Kidney epithelial cell (primary cell): ENCODE measurements around the gene ISYNA1. TPM values are rescaled to one million over a fixed set of nuclear protein-coding genes. Genes with fewer than 3 reads are reported as not detected.

Source experiments
- DNase-seq: peaks from one replicate; pipeline ENCODE4 v3.0.0-alpha.2; 2010; ENCODE audit warnings: low read depth
- H3K27me3 ChIP-seq: 2 replicates; pipeline ENCODE4 v1.6.0; 2011; ENCODE audit warnings: low read length; ENCODE audit not compliant: control insufficient read depth, insufficient read depth
- H3K36me3 ChIP-seq: 2 replicates; pipeline ENCODE4 v1.5.1; 2011; ENCODE audit warnings: low read length; ENCODE audit not compliant: control insufficient read depth, insufficient read depth
- H3K4me3 ChIP-seq: 2 replicates; pipeline ENCODE4 v1.5.1; 2011; ENCODE audit warnings: low read depth, mild to moderate bottlenecking, control low read depth, low read length
- total RNA-seq: library from RNA; depleted of rRNA; stranded (reverse); fragments of >200 nt; gene quantifications from 2 replicates; pipeline ENCODE4 v1.2.3, GENCODE V29; 2015
- TF ChIP-seq, protein P1 (sequence below): IDR thresholded peaks from 2 replicates; pipeline ENCODE4 v1.5.1; 2011; ENCODE audit warnings: mild to moderate bottlenecking, moderate library complexity, low read length, control low read depth, inconsistent platforms; ENCODE audit not compliant: insufficient read depth, poor library complexity, severe bottlenecking

Gene ISYNA1
- total RNA-seq, 1 donor from 2014 or later: 53.9 TPM

DNA sequence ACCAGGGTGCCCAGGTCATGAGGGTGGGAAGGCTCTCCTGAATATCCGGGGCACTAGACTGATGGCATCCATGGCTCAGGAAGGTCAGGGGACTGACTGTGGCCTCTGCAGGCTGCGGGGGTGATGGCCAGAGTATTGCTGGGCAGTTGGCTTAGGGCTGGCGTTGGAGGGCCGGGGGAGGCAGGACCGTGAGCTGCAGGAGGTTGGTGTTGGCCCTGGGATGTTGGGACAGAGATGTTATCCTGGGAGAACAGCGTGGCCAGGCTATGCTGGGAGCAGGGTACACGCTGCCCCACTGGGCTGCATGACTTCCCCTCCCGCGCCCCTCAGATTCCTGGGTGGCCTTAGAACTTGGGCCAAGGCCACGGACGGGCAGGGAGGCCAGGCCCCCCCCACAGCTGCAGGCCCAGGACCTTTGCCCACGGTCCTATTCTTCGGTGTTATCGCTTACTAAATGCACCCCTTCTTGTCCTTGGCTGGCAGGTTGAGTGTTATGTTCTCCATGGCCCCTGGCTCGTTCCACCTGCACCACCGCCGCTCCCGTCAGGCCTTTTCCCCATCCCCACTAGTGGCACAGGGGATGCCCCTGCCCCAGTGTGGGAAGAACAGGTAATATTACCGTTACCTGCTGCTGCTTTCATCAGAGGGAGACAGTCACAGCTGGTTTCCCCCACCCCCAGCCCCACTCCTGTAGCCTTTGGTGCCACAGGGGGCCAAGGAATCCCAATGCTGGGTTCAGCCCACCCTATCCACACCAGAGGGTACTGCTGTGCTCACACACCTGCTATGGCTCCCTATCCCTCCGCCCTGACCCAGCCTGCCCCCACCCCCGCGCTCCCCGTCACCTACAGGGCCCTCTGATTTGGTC, 3.2 kb upstream of the ISYNA1 start:
- no peak overlapping the region for H3K4me3 ChIP-seq
- DNase-seq: no peak
- TF ChIP-seq, protein P1, sequence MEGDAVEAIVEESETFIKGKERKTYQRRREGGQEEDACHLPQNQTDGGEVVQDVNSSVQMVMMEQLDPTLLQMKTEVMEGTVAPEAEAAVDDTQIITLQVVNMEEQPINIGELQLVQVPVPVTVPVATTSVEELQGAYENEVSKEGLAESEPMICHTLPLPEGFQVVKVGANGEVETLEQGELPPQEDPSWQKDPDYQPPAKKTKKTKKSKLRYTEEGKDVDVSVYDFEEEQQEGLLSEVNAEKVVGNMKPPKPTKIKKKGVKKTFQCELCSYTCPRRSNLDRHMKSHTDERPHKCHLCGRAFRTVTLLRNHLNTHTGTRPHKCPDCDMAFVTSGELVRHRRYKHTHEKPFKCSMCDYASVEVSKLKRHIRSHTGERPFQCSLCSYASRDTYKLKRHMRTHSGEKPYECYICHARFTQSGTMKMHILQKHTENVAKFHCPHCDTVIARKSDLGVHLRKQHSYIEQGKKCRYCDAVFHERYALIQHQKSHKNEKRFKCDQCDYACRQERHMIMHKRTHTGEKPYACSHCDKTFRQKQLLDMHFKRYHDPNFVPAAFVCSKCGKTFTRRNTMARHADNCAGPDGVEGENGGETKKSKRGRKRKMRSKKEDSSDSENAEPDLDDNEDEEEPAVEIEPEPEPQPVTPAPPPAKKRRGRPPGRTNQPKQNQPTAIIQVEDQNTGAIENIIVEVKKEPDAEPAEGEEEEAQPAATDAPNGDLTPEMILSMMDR: no peak

DNA sequence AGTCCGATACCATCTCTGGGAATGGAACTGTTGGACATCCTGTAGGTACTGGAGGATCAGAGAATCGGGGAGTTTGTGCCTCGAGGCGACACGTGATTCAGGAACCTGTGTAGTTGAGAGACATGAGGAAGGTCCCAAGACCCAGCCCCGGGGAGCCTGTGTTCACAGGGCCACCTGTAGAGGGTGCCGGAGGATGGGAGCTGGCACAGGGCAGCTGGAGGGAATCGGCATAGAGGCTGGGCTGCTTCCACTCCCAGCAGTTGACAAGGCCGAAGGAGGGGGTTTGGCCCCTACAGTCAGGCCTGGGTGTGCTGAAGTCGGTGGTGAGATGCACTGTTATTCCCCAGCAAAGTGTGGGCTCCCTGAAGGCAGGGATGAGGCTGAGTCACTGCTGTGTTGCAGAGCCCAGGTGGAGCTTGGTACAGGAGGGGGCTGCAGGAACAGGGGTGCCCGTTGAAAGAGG, 2.5 kb upstream of the ISYNA1 start:
- Histone ChIP-seq H3K4me3 (no peak overlapping the region), H3K36me3 (no peaks in the 10 kb centered on the region), H3K27me3 (no peaks in the 10 kb centered on the region)
- DNase-seq: no peak
- TF ChIP-seq, protein P1: peak; percentile 27

More for the DNA sequence above, 3.2 kb upstream of the ISYNA1 start:
- H3K36me3 ChIP-seq: no peaks in the 10 kb centered on the region
- no peaks in the 10 kb centered on the region for H3K27me3 ChIP-seq

GRCh38 chr19:18439910-18440237, 1.9 kb upstream of the ISYNA1 start:
- no peak overlapping the region for H3K4me3 ChIP-seq
- TF ChIP-seq, protein P1: no peak
- no peak for DNase-seq
- H3K27me3 ChIP-seq: no peaks in the 10 kb centered on the region
- peaks cover 1% of the 10 kb centered on the region for H3K36me3 ChIP-seq

DNA sequence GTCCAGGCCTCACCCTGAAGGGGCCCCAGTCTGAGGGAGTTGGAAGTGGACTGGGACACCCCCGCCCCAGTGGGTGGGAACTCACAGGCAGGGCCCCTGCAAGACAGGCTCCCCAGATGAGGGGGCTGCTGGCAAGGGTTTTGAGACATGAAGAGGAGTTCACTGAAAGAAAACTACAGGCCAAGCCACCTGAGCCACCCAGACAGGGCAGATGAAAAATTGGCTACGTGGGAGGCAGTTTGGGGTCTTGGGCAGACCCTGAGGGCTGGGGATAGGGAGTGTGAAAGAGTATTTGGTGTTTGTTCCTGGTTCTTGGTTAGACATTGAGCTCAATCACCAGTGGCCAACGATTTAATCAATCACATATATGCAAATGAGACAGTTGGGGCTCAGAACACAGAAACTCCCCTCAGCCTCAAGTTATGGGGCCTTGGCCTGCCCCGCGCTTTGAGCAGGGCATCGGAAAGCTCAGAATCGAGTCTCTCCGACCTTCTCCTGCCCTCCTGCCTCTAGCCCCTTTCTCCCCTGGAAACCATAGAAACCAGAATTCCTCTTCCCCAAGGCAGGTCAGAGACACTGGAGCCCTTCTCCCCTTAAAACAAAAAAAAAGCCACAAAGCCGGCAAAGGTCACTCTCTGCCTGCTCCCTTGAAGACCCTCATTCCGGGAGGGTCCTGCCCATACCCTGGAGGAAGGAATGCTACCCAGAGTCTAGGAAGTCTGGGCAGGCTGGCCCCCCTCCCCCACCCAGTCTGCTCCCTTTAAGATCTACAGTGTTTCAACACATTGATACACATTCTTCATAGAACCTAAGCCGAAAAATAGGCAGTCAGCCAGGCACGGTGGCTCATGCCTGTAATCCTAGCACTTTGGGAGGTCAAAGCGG, 1.3 kb upstream of the ISYNA1 start:
- H3K4me3 ChIP-seq: no peak overlapping the region
- H3K36me3 ChIP-seq: peaks cover 1% of the 10 kb centered on the region
- DNase-seq: no peak
- H3K27me3 ChIP-seq: no peaks in the 10 kb centered on the region
- TF ChIP-seq, protein P1: no peak

DNA sequence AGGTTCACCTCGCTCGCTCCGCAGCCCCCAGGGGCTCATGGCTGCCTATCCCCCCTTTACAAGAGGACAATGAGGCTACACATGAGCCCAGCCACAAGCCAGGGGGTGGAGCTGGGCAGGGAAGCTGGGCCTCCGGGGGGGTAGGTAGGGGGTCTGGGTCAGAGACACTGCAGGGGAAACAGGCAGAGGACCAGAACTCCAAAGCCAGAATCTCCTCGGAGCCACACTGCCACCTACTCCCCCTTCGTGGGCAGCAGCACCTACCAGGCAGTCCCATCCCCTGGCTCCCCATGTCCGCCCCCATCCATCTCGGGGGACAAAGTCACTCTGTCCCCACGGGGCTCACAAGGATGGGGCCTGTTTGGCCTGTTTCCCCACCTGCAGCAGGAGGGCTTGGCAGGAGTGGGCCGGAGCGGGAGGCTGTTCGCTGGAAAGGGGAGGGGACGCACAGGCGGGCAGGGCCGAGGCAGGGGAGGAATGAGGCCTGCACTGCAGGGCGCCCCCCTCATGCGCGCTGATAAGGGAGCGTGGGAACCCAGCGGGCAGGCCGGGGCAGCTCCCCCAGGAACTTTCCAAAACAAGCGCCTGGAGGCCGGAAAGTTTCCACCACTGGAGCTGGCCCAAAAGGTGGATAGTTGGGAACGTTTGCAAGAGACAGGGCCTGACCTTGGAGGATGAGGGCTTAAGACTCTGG, 545 bp upstream of the ISYNA1 start:
- Histone ChIP-seq H3K4me3 (peak overlapping the region; percentile 81), H3K36me3 (peaks cover 1% of the 10 kb centered on the region), H3K27me3 (no peaks in the 10 kb centered on the region)
- DNase-seq: no peak
- TF ChIP-seq, protein P1: no peak
